ENCODE measurements around the gene MAD1L1.
"Not testable (repeated sequence)": the region's sequence is repeated elsewhere in the genome, so short reads cannot be mapped to it uniquely, and the experiment has no call there.

MAD1L1 gene

GRCh38 chr7:1841286-1842021 lies 391.3 kb downstream of the MAD1L1 start:
- DNase-seq: not testable (repeated sequence)

- not testable (repeated sequence) for DNase-seq
Observed at GRCh38 chr7:1840744-1841143, 392.0 kb downstream of the MAD1L1 start.

GRCh38 chr7:1839701-1840100 lies 393.0 kb downstream of the MAD1L1 start:
- no peak for DNase-seq

GRCh38 chr7:1838911-1839531 lies 393.7 kb downstream of the MAD1L1 start:
- not testable (repeated sequence) for DNase-seq

- DNase-seq: not testable (repeated sequence)
Observed at GRCh38 chr7:1838544-1838872, 394.2 kb downstream of the MAD1L1 start.

GRCh38 chr7:1837696-1838543 lies 394.8 kb downstream of the MAD1L1 start:
- DNase-seq: not testable (repeated sequence)

DNA sequence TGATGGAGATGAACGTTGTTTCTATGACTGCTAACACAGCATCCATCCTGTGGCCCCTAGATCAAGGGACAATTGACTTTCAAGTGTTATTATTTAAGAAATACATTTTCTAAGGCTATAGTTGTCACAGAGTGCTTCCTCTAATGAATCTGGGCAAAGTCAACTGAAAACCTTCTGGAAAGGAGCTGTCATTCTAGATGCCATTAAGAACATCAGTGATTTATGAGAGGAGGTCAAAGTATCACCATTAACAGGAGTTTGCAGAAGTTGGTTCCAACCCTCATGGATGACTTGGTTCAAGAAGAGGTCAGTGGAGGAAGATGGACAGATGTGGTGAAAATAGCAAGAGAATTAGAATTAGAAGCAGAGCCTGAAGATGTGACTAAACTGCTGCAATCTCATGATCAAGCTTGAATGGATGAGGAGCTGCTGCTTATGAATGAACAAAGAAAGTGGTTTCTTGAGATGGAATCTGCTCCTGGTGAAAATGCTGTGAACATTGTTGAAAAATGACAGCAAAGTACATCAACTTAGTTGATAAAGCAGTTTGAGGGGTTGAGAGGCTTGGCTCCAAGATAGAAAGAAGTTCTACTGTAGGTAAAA lies 400.7 kb downstream of the MAD1L1 start:
- not testable (repeated sequence) for DNase-seq

DNA sequence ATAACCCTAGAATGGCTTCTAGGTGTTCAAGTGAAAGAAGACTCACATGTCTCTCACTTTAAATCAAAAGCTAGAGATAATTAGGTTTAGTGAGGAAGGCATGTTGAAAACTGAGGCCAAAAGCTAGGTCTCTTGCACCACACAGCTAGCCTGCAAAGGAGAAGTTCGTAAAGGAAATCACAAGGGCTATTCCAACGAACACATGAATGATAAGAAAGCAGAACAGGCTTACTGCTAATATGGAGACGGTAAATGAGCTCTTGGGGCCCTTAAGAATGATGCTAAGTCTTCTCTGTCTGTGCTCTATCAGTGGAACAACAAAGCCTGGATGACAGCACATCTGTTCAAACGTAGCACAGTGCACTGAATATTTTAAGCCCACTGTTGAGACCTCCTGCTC lies 401.3 kb downstream of the MAD1L1 start:
- not testable (repeated sequence) for DNase-seq

- not testable (repeated sequence) for DNase-seq
Observed at GRCh38 chr7:1829668-1830067, 403.1 kb downstream of the MAD1L1 start.

DNA sequence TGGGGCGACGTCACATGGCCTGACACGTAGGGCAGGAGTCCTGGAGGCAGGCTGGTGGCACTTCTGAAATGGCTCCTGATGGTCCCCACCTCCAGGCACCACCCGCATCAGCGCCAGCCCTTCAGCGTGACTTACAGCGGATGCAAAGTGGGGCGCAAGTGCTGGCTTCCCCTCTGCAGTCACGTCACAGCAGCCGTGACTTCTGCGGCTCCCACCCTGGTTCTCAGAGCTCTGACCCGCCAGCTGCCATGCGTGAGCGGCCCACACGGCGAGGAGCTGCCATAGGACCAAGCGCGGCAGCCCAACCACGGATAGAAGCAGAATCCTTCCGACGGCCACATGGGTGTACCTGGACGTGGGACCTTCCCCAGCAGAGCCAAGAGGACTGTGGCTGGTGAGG lies 403.6 kb downstream of the MAD1L1 start:
- no peak for DNase-seq

DNA sequence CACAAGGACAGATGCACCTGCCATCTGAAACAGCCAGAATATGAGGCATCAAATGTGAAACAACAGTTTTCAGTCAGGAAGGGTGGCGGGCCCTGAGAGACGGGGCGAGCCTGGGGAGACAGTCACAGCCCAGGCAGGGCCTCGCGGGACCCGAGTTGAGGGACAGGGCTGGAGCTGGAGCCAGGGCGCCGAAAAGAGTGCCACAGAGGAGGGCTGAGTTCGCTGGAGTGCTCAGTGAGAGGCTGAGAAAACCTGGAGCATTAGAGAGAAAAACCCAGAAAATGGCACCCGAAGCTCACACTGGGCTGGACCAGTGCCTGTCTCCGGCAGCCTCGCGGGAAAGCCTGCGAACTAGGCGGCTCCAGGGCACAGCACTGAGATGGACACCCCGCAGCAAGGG lies 404.6 kb downstream of the MAD1L1 start:
- not testable (repeated sequence) for DNase-seq

DNA sequence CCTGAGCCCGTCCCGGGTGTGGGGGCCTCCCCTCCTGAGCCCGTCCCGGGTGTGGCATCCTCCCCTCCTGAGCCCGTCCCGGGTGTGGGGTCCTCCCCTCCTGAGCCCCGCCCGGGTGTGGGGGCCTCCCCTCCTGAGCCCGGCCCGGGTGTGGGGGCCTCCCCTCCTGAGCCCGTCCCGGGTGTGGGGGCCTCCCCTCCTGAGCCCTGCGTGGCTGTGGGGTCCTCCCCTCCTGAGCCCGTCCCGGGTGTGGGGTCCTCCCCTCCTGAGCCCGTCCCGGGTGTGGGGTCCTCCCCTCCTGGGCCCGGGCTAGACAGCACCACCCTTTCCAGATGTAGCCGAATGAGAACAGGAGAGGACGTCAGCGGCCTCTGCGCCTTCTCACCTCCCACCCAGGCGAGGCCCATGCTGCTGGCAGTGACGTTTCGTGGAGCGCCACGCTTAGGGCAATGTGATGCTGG lies 405.2 kb downstream of the MAD1L1 start:
- DNase-seq: not testable (repeated sequence)

DNA sequence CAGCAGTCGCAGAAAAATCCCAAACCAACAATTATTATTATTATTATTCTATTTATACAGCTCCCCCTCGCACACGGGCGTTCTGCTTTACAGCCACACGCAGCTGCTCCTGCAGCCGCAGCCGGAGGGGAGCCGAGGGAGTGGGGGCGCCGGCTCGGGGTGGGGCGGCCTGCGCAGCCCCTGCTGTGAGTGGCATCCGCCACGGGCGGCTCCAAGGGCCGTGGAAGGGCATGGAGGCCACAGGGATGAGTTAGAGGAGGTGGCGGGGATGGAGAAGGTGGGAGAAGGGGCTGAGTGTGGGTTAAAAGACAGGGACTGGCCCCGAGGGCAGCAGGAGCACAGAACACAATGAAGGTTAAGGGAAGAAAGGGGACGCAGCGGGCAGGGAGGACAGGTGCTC lies 405.8 kb downstream of the MAD1L1 start:
- DNase-seq: not testable (repeated sequence)

DNA sequence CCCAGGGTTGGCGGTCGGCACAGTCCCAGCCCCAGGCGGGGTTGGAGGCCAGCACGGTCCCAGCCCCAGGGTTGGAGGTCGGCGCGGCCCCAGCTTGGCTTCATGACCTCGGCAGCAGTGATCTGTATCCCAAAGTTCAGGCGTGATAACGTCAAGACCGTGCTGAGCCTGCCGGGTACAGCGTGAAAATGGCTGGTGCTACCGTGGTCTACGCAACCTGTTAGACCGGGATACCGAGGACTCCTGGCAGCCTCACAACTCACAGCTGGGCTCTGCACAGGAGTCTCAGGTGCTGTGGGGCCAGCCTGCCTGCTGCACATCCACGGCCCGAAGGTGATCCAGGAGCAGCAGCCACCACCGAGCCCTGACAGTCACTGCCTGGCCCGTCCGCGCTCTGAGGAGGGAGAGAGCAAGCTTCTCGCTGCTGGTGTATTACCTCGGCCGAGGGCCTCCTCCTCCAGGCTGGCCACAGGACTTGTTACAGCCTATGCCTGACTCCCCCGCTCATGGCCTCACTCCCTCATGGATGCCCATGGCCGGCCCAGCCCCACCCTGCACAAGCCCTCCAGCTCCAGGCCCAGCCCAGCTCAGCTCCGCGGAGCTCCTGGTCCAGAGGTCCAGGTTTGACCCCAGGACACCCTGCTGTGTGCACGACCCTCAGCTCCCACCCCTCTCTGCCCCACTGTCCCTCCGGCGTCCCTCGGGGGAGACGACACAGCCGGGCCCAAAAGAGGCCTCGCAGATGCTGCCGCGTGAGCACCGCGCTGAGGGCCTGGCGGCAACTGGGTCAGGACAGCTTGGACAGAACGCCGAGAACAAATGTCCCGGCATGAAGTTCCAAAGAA lies 406.6 kb downstream of the MAD1L1 start:
- no peak for DNase-seq

- DNase-seq: not testable (repeated sequence)
Observed at GRCh38 chr7:1825647-1825896, 407.2 kb downstream of the MAD1L1 start.

GRCh38 chr7:1824882-1825646 lies 407.7 kb downstream of the MAD1L1 start:
- not testable (repeated sequence) for DNase-seq

DNA sequence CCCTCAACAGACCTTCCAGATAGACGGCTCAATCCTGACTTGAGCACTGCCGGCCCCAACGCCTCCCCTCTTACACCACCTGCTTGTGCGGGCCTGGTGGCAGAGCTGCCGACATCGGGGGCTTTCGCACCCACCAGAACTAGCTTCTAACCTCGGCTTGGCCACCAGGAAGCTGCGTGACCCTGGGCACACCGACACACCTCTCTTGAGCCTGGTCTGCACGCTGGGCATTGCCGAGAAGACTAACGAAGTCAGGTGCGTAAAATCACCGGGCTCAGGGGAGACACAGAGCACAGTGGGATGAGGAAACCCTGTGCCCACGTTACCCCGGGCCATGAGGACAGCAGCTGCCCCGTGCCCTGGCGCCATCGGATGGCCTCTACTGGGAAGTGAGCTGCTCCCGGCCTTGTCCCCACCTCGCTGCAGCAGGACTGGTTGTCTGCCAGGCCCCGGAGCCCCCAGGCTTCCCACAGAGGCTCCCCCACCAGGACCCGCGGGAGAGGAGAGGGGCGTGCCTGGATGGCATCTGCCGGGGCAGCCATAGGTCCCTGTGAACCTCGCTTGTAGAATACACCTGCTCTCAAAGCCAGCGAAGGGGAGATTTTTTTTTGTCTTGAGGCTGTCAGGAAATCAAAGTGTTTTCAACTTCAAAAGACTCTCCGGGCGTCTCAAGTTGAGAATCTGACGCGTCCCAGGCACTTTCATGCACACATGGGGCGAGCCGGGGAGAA lies 408.4 kb downstream of the MAD1L1 start:
- peak; percentile 45 for DNase-seq

- DNase-seq: no peak
Observed at GRCh38 chr7:1823376-1824150, 409.2 kb downstream of the MAD1L1 start.

DNA sequence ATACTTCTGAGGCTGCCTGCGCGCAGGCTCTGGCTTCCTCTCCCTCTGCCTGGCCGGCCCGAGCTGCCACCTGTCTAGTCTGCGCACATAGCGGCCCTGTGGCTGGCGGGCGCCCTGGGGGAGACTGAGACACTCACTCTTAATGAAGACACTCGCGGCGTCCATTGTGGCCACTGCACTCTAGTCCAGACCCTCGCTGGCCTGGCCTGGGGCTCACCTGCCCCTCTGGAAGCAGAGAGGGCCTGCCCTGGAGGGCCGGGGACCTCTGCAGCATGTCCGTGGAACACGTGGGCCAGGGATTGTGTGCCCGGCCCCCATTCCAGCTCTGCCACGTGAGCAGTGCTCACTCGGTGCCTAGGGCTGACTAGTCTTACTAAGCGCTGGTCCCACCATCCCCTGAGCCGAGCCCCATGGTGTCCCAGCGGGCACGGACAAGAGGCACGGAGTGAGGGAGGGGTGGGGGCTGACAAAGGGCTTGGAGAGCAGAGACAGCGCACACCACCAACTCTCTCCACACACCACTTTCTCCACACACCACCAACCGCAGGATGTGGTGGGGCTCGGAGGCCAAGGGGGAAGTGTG lies 413.4 kb downstream of the MAD1L1 start:
- DNase-seq: no peak
